Osteocyte (in vitro differentiated cells): ENCODE results near the gene SDHC. TPM values are rescaled to one million over a fixed set of nuclear protein-coding genes. Genes with fewer than 3 reads are reported as not detected.

Experiments
- DNase-seq: peaks from one replicate; pipeline ENCODE4 v3.0.0; 2021; ENCODE audit warnings: mixed read lengths; ENCODE audit not compliant: unreplicated experiment; ENCODE audit errors: extremely low spot score
- H3K27ac Mint-ChIP-seq: one replicate; pipeline ENCODE4 v1.8.0; 2021; ENCODE audit warnings: mild to moderate bottlenecking, mixed read lengths; ENCODE audit not compliant: unreplicated experiment
- H3K27me3 Mint-ChIP-seq: one replicate; pipeline ENCODE4 v1.8.0; 2021; ENCODE audit warnings: mixed read lengths; ENCODE audit not compliant: unreplicated experiment
- H3K36me3 Mint-ChIP-seq: one replicate; pipeline ENCODE4 v1.8.0; 2021; ENCODE audit warnings: mixed read lengths; ENCODE audit not compliant: unreplicated experiment
- H3K4me1 Mint-ChIP-seq: one replicate; pipeline ENCODE4 v1.8.0; 2021; ENCODE audit warnings: mixed read lengths; ENCODE audit not compliant: unreplicated experiment
- H3K4me3 Mint-ChIP-seq: one replicate; pipeline ENCODE4 v1.8.0; 2021; ENCODE audit warnings: mild to moderate bottlenecking, moderate library complexity, mixed read lengths; ENCODE audit not compliant: unreplicated experiment
- H3K9me3 Mint-ChIP-seq: one replicate; pipeline ENCODE4 v1.8.0; 2021; ENCODE audit warnings: mixed read lengths; ENCODE audit not compliant: unreplicated experiment
- total RNA-seq: library from RNA; stranded (reverse); gene quantifications from 2 replicates; pipeline ENCODE4 v1.2.1, GENCODE V29; 2021
- TF ChIP-seq, protein P1 (sequence below): fragments of 200-600 bp; sonication (generic); IDR thresholded peaks from 2 replicates; pipeline ENCODE4 v1.5.0; 2021; ENCODE audit warnings: antibody characterized with exemption, mild to moderate bottlenecking, moderate library complexity

SDHC gene
- total RNA-seq, 1 donor from 2014 or later, result 148 TPM

DNA sequence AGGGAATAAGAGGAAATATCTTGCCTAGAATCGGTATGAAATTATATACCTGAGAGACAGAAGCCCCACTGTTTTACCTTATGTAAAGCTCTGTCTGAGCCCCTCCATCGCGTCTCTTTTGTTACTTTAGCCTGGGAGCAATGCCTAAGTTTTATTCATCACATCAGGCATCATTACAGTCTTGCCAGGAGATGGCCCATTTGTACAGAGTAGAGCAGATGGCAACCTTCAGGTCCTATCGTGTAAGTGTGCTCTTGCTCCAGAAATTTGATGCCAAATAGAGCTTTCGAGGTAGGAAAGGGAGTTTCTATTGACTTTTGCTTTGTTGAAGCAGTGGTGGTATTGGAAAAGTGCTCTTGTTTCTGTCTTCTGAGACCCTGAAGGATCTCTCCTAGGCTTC is 28.6 kb downstream of the SDHC start:
- no peak overlapping the region for H3K27ac Mint-ChIP-seq
- H3K36me3 Mint-ChIP-seq, result peaks cover 28% of the 10 kb centered on the region
- DNase-seq, result no peak
- H3K9me3 Mint-ChIP-seq, result no peaks in the 10 kb centered on the region
- no peaks in the 10 kb centered on the region for H3K4me1 Mint-ChIP-seq
- H3K27me3 Mint-ChIP-seq, result no peaks in the 10 kb centered on the region
- no peak overlapping the region for H3K4me3 Mint-ChIP-seq
- TF ChIP-seq, protein P1, sequence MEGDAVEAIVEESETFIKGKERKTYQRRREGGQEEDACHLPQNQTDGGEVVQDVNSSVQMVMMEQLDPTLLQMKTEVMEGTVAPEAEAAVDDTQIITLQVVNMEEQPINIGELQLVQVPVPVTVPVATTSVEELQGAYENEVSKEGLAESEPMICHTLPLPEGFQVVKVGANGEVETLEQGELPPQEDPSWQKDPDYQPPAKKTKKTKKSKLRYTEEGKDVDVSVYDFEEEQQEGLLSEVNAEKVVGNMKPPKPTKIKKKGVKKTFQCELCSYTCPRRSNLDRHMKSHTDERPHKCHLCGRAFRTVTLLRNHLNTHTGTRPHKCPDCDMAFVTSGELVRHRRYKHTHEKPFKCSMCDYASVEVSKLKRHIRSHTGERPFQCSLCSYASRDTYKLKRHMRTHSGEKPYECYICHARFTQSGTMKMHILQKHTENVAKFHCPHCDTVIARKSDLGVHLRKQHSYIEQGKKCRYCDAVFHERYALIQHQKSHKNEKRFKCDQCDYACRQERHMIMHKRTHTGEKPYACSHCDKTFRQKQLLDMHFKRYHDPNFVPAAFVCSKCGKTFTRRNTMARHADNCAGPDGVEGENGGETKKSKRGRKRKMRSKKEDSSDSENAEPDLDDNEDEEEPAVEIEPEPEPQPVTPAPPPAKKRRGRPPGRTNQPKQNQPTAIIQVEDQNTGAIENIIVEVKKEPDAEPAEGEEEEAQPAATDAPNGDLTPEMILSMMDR, result no peak

DNA sequence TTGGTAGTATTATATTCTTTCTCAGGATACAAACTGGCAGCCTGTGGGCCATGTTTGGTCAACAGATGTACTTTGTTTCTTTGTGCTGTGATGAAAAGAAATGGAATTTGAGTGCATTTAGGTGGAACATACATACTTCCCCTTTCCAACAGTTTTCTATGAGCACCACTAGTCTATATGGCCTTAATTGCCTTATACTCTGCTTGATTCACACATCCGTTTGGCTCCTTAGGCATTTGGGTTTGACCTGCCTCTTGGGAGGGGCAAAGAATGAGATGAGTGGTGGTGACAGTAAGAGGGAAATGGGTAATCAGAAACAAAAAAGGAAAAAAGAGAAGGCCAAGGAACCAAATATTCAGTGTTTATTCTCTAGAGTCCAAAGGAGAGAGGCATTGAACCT is 36.5 kb downstream of the SDHC start:
- Mint-ChIP-seq H3K4me1 (no peaks in the 10 kb centered on the region), H3K27ac (no peak overlapping the region), H3K4me3 (no peak overlapping the region), H3K36me3 (peaks cover 14% of the 10 kb centered on the region), H3K27me3 (no peaks in the 10 kb centered on the region), H3K9me3 (no peaks in the 10 kb centered on the region)
- DNase-seq, result no peak
- TF ChIP-seq, protein P1, result no peak

DNA sequence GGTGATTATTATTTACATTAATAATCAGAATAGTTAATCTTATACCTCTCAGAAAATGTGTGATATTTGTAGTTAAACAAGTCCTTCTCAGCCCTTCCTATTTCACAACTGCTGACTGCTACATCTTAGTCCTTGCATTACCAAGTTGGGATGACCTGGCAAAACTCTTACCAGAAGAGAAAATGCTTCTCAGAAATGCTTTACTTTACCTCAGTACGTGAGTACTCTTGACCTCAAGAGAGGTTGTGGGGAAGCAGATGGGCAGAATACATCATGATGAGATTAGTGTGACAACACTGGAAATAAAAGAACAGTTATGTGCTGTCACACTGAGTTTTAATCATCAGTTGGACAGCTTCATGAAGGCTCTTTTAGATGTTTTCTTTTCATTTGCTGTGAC is 37.3 kb downstream of the SDHC start:
- no peak overlapping the region for H3K27ac Mint-ChIP-seq
- TF ChIP-seq, protein P1, result no peak
- H3K4me3 Mint-ChIP-seq, result no peak overlapping the region
- no peaks in the 10 kb centered on the region for H3K4me1 Mint-ChIP-seq
- no peaks in the 10 kb centered on the region for H3K27me3 Mint-ChIP-seq
- H3K9me3 Mint-ChIP-seq, result no peaks in the 10 kb centered on the region
- no peak for DNase-seq
- H3K36me3 Mint-ChIP-seq, result peaks cover 16% of the 10 kb centered on the region

DNA sequence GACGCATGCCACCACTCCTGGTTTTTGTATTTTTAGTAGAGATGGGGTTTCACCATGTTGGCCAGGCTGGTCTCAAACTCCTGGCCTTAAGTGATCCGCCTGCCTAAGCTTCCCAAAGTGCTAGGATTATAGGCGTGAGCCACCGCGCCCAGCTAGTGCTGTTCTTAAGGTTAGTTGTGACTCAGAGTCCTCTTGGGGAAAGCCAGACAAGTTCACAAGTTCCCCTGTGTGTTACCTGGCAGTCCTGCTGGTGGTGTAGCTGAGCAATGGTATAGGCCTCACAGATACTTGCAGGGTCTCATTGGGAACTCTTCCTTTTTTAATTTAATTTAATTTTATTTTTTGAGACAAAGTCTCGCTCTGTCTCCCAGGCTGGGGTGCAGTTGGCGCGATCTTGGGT is 42.9 kb downstream of the SDHC start:
- no peaks in the 10 kb centered on the region for H3K27me3 Mint-ChIP-seq
- no peaks in the 10 kb centered on the region for H3K4me1 Mint-ChIP-seq
- TF ChIP-seq, protein P1, result no peak

DNA sequence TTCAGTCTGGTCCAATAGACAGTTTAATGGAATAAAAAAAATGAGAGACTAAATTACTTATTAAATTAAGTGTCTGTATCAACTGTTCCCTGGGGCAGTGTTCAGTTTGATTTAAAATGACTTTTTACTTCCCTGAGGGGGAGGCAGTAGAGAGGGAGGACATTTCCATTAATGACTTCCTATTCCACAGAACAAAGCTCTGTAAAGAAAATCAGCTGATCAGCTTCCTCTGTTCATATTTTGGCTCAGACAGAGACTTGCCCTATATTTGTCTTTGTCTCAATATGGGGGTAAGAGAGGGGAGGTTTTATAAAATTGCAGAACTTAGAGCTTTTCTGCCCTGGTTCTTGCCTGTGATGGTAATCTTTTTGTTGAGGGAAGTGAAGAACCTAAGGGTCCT is 45.1 kb downstream of the SDHC start:
- no peak for DNase-seq
- TF ChIP-seq, protein P1, result no peak
- Mint-ChIP-seq H3K4me3 (no peak overlapping the region), H3K27me3 (no peaks in the 10 kb centered on the region), H3K36me3 (peaks cover 28% of the 10 kb centered on the region), H3K27ac (no peak overlapping the region), H3K9me3 (no peaks in the 10 kb centered on the region), H3K4me1 (no peaks in the 10 kb centered on the region)

More for the DNA sequence above, 42.9 kb downstream of the SDHC start:
- Mint-ChIP-seq H3K27ac (no peak overlapping the region), H3K9me3 (no peaks in the 10 kb centered on the region), H3K36me3 (peaks cover 25% of the 10 kb centered on the region), H3K4me3 (no peak overlapping the region)
- DNase-seq, result no peak
